ENCODE results near the gene HSBP1. TPM values are rescaled to one million over a fixed set of nuclear protein-coding genes. Genes with fewer than 3 reads are reported as not detected.

HSBP1 gene
- total RNA-seq, 1 experiment from 2014 or later = 167 TPM

DNA sequence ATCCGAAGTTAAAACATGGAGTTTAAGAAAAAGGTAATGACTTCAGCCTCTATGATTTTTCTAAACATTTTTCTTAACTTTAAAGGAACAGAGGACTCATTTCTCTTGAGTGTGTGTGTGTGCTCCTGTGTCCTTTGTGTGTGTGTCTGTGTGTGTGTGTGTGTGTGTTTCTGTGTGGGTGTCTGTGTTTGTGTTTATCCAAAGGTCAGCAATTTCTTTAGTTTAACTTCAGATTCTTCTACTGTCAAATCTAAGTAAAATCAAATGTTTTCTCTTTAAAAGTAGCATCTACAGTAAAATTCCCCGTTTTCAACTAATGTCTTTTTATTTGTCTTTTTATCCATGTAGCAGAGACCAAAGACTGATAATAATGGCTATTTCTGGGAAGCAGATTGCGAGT is 31.8 kb downstream of the HSBP1 start:
- DNase-seq = no peak
- no peak overlapping the region for H2AFZ ChIP-seq (ENCODE audit: low read length)
- H3K79me2 ChIP-seq (ENCODE audit: low read length) = no peaks in the 10 kb centered on the region
- H3K4me1 ChIP-seq (ENCODE audit: insufficient read depth, low read length) = peaks cover 8% of the 10 kb centered on the region; the same call in 1 of the 2 replicates
- no peak overlapping the region for H3K27ac ChIP-seq (ENCODE audit: low read length)
- no peak for TF ChIP-seq EZH2phosphoT487 (IDR thresholded peaks at IDR 0.05; ENCODE audit: borderline replicate concordance, low read length)
- TF ChIP-seq, protein P1, sequence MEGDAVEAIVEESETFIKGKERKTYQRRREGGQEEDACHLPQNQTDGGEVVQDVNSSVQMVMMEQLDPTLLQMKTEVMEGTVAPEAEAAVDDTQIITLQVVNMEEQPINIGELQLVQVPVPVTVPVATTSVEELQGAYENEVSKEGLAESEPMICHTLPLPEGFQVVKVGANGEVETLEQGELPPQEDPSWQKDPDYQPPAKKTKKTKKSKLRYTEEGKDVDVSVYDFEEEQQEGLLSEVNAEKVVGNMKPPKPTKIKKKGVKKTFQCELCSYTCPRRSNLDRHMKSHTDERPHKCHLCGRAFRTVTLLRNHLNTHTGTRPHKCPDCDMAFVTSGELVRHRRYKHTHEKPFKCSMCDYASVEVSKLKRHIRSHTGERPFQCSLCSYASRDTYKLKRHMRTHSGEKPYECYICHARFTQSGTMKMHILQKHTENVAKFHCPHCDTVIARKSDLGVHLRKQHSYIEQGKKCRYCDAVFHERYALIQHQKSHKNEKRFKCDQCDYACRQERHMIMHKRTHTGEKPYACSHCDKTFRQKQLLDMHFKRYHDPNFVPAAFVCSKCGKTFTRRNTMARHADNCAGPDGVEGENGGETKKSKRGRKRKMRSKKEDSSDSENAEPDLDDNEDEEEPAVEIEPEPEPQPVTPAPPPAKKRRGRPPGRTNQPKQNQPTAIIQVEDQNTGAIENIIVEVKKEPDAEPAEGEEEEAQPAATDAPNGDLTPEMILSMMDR (conservative IDR thresholded peaks at IDR 0.05; ENCODE audit: low read depth, low read length) = no peak
- TF ChIP-seq EZH2 (IDR thresholded peaks at IDR 0.05; ENCODE audit: low read length, unreplicated experiment) = no peak
- H3K9ac ChIP-seq (ENCODE audit: low read length) = no peak overlapping the region
- no peaks in the 10 kb centered on the region for H3K9me3 ChIP-seq (ENCODE audit: low read length)
- BruUV-seq (replicated peaks) = no TSS peak
- H3K36me3 ChIP-seq (ENCODE audit: low read depth, low read length) = no peaks in the 10 kb centered on the region
- no peaks in the 10 kb centered on the region for H3K9me2 ChIP-seq (replicated peaks; ENCODE audit: low read length)
- POLR2A ChIA-PET (ENCODE audit: unreplicated experiment) = no interaction called here
- H3K4me2 ChIP-seq (ENCODE audit: low read length) = no peak overlapping the region
- CTCF ChIA-PET = no interaction called here
- peaks cover 62% of the 10 kb centered on the region for H3K27me3 ChIP-seq (ENCODE audit: low read length)
- H3F3A ChIP-seq (ENCODE audit: low read length, unreplicated experiment) = no peaks in the 10 kb centered on the region
- no peaks in the 10 kb centered on the region for H4K20me1 ChIP-seq (ENCODE audit: low read length)
- intact Hi-C loops (cut with micrococcal nuclease) = no loop called here
- H3K4me3 ChIP-seq (ENCODE audit: low read length) = no peak overlapping the region
- no peak for ATAC-seq

DNA sequence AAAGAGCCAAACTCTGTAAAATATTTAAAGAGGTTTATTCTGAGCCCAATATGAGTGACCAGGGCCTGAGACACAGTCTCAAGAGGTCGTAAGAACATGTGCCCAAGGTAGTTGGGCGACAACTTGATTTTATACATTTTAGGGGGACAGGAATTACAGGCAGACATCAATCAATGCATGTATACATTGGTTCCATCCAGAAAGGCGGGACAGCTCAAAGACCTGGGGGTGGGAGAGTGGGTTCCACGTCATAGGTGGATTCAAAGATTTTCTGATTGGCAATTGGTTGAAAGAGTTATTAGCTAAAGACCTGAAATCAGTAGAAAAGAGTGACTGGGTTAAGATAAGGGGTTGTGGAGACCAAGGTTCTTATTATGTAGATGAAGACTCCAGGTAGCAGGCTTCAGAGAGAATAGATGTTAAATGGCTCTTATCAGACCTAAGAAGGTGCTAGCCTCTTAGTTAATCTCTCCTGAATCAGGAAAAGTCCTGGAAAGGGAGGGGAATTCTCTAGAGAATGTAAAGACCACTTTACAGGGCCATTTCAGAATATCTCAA is 32.4 kb downstream of the HSBP1 start:
- H3K36me3 ChIP-seq (ENCODE audit: low read depth, low read length) = no peaks in the 10 kb centered on the region
- no TSS peak for BruUV-seq (replicated peaks)

DNA sequence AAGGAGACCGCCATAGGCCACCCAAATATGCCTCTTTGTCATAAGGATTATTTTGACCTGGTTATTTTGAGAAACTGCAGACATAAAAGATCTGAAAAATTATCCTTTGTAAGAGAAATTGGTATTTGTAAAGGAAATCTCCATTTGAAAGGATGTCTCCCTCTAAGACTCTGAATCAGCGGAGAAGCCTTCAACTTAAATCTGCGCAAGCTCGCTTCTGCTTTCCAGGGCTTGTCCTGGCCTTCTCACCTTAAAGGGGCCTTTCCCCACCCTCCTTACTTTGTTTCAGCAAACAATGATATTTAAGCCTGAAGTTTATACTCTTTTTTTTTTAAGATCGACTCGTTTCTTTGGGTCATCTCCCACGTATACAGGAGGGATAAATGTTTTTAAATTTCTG is 34.5 kb downstream of the HSBP1 start:
- POLR2A ChIA-PET (ENCODE audit: unreplicated experiment) = interaction anchor here (0.7 kb wide), 1 partner anchor 10 kb away, joined by 3 read pairs; no protein-coding TSS in a partner anchor

More for the DNA sequence above, 32.4 kb downstream of the HSBP1 start:
- Histone ChIP-seq H3F3A (ENCODE audit: low read length, unreplicated experiment) (no peaks in the 10 kb centered on the region), H3K27ac (ENCODE audit: low read length) (no peak overlapping the region), H3K27me3 (ENCODE audit: low read length) (peaks cover 68% of the 10 kb centered on the region), H3K4me1 (ENCODE audit: insufficient read depth, low read length) (peaks cover 8% of the 10 kb centered on the region; the same call in 1 of the 2 replicates), H3K79me2 (ENCODE audit: low read length) (no peaks in the 10 kb centered on the region), H3K9ac (ENCODE audit: low read length) (no peak overlapping the region), H3K4me3 (ENCODE audit: low read length) (no peak overlapping the region), H3K4me2 (ENCODE audit: low read length) (no peak overlapping the region), H2AFZ (ENCODE audit: low read length) (no peak overlapping the region), H3K9me2 (replicated peaks; ENCODE audit: low read length) (no peaks in the 10 kb centered on the region), H4K20me1 (ENCODE audit: low read length) (no peaks in the 10 kb centered on the region), H3K9me3 (ENCODE audit: low read length) (no peaks in the 10 kb centered on the region)
- CTCF ChIA-PET = no interaction called here
- POLR2A ChIA-PET (ENCODE audit: unreplicated experiment) = no interaction called here
- TF ChIP-seq, protein P1 (conservative IDR thresholded peaks at IDR 0.05; ENCODE audit: low read depth, low read length) = no peak
- TF ChIP-seq EZH2phosphoT487 (IDR thresholded peaks at IDR 0.05; ENCODE audit: borderline replicate concordance, low read length) = no peak
- no peak for TF ChIP-seq EZH2 (IDR thresholded peaks at IDR 0.05; ENCODE audit: low read length, unreplicated experiment)
- ATAC-seq = no peak
- intact Hi-C loops (cut with micrococcal nuclease) = no loop called here
- DNase-seq = no peak

More for the DNA sequence above, 34.5 kb downstream of the HSBP1 start:
- Histone ChIP-seq H3K9me3 (ENCODE audit: low read length) (no peaks in the 10 kb centered on the region), H3F3A (ENCODE audit: low read length, unreplicated experiment) (no peaks in the 10 kb centered on the region), H3K9me2 (replicated peaks; ENCODE audit: low read length) (no peaks in the 10 kb centered on the region), H3K4me1 (ENCODE audit: insufficient read depth, low read length) (no peaks in the 10 kb centered on the region), H2AFZ (ENCODE audit: low read length) (no peak overlapping the region), H4K20me1 (ENCODE audit: low read length) (no peaks in the 10 kb centered on the region), H3K4me3 (ENCODE audit: low read length) (no peak overlapping the region), H3K4me2 (ENCODE audit: low read length) (no peak overlapping the region), H3K9ac (ENCODE audit: low read length) (no peak overlapping the region), H3K36me3 (ENCODE audit: low read depth, low read length) (no peaks in the 10 kb centered on the region), H3K27me3 (ENCODE audit: low read length) (peaks cover 72% of the 10 kb centered on the region), H3K27ac (ENCODE audit: low read length) (no peak overlapping the region), H3K79me2 (ENCODE audit: low read length) (no peaks in the 10 kb centered on the region)
- ATAC-seq (no peak), DNase-seq (no peak)
- no peak for TF ChIP-seq EZH2 (IDR thresholded peaks at IDR 0.05; ENCODE audit: low read length, unreplicated experiment)
- intact Hi-C loops (cut with micrococcal nuclease) = no loop called here
- BruUV-seq (replicated peaks) = no TSS peak
- CTCF ChIA-PET = no interaction called here

Data from PC-3 (cell line).